Measurements from ENCODE around the gene RTF2. TPM values are rescaled to one million over a fixed set of nuclear protein-coding genes. Genes with fewer than 3 reads are reported as not detected.
A peak's percentile ranks its signal among the peaks of the same experiment; 100 is the strongest.

RTF2 gene
- total and polyA plus RNA-seq, 2 of the 13 experiments (the other 11 are each of a cell fraction or from before 2014, with no cell fraction given), result 81.8 to 142 TPM

GRCh38 chr20:56468316-56469076 is at the start of gene RTF2 (continued):
- TF ChIP-seq, protein P1, sequence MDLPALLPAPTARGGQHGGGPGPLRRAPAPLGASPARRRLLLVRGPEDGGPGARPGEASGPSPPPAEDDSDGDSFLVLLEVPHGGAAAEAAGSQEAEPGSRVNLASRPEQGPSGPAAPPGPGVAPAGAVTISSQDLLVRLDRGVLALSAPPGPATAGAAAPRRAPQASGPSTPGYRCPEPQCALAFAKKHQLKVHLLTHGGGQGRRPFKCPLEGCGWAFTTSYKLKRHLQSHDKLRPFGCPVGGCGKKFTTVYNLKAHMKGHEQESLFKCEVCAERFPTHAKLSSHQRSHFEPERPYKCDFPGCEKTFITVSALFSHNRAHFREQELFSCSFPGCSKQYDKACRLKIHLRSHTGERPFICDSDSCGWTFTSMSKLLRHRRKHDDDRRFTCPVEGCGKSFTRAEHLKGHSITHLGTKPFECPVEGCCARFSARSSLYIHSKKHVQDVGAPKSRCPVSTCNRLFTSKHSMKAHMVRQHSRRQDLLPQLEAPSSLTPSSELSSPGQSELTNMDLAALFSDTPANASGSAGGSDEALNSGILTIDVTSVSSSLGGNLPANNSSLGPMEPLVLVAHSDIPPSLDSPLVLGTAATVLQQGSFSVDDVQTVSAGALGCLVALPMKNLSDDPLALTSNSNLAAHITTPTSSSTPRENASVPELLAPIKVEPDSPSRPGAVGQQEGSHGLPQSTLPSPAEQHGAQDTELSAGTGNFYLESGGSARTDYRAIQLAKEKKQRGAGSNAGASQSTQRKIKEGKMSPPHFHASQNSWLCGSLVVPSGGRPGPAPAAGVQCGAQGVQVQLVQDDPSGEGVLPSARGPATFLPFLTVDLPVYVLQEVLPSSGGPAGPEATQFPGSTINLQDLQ (CRISPR knock-in tag; IDR thresholded peaks at IDR 0.05), result peak; percentile 63; the same call in 1 of the 2 replicates
- TF ChIP-seq ZMYM3 (CRISPR knock-in tag; IDR thresholded peaks at IDR 0.05) (no peak; the same call in 1 of the 2 replicates), RFX5 (IDR thresholded peaks at IDR 0.05; ENCODE audit: low read depth, low read length) (peak; percentile 76), ZNF383 (CRISPR knock-in tag; IDR thresholded peaks at IDR 0.05; ENCODE audit: borderline replicate concordance) (no peak), SNAPC2 (CRISPR knock-in tag; IDR thresholded peaks at IDR 0.05) (no peak), RBM22 (optimal IDR thresholded peaks at IDR 0.05; ENCODE audit: low read length) (peak; percentile 100), ZFP37 (CRISPR knock-in tag; IDR thresholded peaks at IDR 0.05; ENCODE audit: borderline replicate concordance) (no peak), ZNF3 (CRISPR knock-in tag; IDR thresholded peaks at IDR 0.05) (0 out of 2 replicates have a peak, but pooled peaks have one; percentile 14), ZNF136 (CRISPR knock-in tag; IDR thresholded peaks at IDR 0.05; ENCODE audit: low read depth) (peak; percentile 78; the same call in 1 of the 2 replicates), ZNF660 (CRISPR knock-in tag; IDR thresholded peaks at IDR 0.05; ENCODE audit: borderline replicate concordance, low read depth) (no peak), ZIK1 (CRISPR knock-in tag; IDR thresholded peaks at IDR 0.05; ENCODE audit: borderline replicate concordance, low read depth) (peak; percentile 95), SPEN (CRISPR knock-in tag; IDR thresholded peaks at IDR 0.05; ENCODE audit: low read depth) (peak; percentile 100), ARNTL (CRISPR knock-in tag; IDR thresholded peaks at IDR 0.05) (peak; percentile 63), ZNF124 (CRISPR knock-in tag; IDR thresholded peaks at IDR 0.05) (0 out of 2 replicates have a peak, but pooled peaks have one; percentile 74), ZNF205 (CRISPR knock-in tag; IDR thresholded peaks at IDR 0.05) (peak; percentile 87; the same call in 1 of the 2 replicates), ZNF10 (CRISPR knock-in tag; IDR thresholded peaks at IDR 0.05; ENCODE audit: borderline replicate concordance, low read depth) (no peak), RCOR2 (CRISPR knock-in tag; IDR thresholded peaks at IDR 0.05) (0 out of 2 replicates have a peak, but pooled peaks have one; percentile 21), FOXM1 (CRISPR knock-in tag; IDR thresholded peaks at IDR 0.05) (no peak; the same call in 1 of the 2 replicates), YEATS4 (CRISPR knock-in tag; IDR thresholded peaks at IDR 0.05; ENCODE audit: borderline replicate concordance) (peak; percentile 96), ZNF598 (CRISPR knock-in tag; IDR thresholded peaks at IDR 0.05; ENCODE audit: borderline replicate concordance) (peak; percentile 98; the same call in 1 of the 2 replicates), MAZ (IDR thresholded peaks at IDR 0.05; ENCODE audit: borderline replicate concordance, low read depth, low read length) (peak; percentile 91), MAZ (CRISPR knock-in tag; IDR thresholded peaks at IDR 0.05; ENCODE audit: low read depth) (peak; percentile 97)
- TF ChIP-seq, protein P2, sequence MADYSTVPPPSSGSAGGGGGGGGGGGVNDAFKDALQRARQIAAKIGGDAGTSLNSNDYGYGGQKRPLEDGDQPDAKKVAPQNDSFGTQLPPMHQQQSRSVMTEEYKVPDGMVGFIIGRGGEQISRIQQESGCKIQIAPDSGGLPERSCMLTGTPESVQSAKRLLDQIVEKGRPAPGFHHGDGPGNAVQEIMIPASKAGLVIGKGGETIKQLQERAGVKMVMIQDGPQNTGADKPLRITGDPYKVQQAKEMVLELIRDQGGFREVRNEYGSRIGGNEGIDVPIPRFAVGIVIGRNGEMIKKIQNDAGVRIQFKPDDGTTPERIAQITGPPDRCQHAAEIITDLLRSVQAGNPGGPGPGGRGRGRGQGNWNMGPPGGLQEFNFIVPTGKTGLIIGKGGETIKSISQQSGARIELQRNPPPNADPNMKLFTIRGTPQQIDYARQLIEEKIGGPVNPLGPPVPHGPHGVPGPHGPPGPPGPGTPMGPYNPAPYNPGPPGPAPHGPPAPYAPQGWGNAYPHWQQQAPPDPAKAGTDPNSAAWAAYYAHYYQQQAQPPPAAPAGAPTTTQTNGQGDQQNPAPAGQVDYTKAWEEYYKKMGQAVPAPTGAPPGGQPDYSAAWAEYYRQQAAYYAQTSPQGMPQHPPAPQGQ (CRISPR knock-in tag; IDR thresholded peaks at IDR 0.05; ENCODE audit: borderline replicate concordance), result no peak; the same call in 1 of the 2 replicates
- TF ChIP-seq, protein P3, sequence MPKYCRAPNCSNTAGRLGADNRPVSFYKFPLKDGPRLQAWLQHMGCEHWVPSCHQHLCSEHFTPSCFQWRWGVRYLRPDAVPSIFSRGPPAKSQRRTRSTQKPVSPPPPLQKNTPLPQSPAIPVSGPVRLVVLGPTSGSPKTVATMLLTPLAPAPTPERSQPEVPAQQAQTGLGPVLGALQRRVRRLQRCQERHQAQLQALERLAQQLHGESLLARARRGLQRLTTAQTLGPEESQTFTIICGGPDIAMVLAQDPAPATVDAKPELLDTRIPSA (CRISPR knock-in tag; IDR thresholded peaks at IDR 0.05; ENCODE audit: borderline replicate concordance), result peak; percentile 77; the same call in 1 of the 2 replicates
